ENCODE results near the gene MAP7. TPM values are rescaled to one million over a fixed set of nuclear protein-coding genes. Genes with fewer than 3 reads are reported as not detected.
A peak's percentile ranks its signal among the peaks of the same experiment; 100 is the strongest.
"Not testable (repeated sequence)": the region's sequence is repeated elsewhere in the genome, so short reads cannot be mapped to it uniquely, and the experiment has no call there.

MAP7 gene
- total RNA-seq, 4 donors from 2014 or later: 16.5 to 47.1 (median 38.8) TPM

DNA sequence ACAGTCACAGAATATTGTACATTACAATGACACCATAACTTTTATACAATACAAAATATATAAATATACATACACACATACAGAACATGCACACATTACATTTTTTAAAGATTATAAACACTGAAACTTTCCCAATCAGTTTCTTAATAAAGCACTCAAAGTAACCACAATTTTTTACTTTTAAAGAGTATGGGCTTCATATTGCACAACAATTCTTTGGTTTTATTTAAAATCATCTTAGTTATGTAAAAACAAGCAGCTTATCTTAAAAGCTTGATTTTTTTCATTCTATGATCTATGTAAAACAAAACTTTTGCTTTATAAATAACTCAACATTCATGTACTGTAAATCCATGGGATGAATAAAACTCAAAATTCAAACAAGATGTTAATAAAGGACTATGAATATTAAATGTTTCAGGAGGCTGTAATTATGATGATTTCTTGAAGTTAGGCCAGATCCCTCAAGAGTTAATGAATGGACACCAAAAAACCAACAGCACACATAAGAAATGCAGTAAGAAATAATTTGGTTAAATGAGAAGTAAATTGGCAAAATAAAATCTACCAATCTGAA lies 167.5 kb downstream of the MAP7 start:
- H3K9me3 ChIP-seq: no peaks in the 10 kb centered on the region
- H3K36me3 ChIP-seq: peaks cover 0 to 4% (median 0%) of the 10 kb centered on the region in 3 donors
- DNase-seq: no peak
- H3K27ac ChIP-seq: no peak overlapping the region
- H3K4me3 ChIP-seq: no peak overlapping the region
- no peaks in the 10 kb centered on the region for H3K4me1 ChIP-seq
- TF ChIP-seq POLR2A (IDR thresholded peaks at IDR 0.05): no peak
- TF ChIP-seq, protein P1, sequence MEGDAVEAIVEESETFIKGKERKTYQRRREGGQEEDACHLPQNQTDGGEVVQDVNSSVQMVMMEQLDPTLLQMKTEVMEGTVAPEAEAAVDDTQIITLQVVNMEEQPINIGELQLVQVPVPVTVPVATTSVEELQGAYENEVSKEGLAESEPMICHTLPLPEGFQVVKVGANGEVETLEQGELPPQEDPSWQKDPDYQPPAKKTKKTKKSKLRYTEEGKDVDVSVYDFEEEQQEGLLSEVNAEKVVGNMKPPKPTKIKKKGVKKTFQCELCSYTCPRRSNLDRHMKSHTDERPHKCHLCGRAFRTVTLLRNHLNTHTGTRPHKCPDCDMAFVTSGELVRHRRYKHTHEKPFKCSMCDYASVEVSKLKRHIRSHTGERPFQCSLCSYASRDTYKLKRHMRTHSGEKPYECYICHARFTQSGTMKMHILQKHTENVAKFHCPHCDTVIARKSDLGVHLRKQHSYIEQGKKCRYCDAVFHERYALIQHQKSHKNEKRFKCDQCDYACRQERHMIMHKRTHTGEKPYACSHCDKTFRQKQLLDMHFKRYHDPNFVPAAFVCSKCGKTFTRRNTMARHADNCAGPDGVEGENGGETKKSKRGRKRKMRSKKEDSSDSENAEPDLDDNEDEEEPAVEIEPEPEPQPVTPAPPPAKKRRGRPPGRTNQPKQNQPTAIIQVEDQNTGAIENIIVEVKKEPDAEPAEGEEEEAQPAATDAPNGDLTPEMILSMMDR (IDR thresholded peaks at IDR 0.05): no peak
- H3K27me3 ChIP-seq: no peaks in the 10 kb centered on the region

DNA sequence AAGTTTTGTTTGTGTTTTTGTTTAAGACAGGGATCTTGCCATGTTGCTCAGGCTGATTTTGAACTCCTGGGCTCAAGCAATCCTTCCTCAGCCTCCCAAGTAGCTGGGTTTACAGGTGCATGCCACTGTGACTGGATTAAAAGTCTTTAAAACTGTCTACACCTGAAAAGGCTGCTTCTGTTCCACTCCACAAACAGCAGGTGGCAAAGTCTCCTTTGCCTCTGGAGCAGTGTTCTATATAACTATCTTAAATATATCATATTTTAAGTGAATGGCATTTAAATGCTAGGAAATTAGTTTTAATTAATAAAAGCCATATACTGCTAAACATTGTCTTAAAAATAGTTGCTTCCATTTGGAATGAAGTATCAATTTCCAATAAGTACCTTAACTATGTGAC lies 171.3 kb downstream of the MAP7 start:
- DNase-seq: no peak
- Histone ChIP-seq H3K36me3 (peaks cover 0 to 18% (median 0%) of the 10 kb centered on the region in 3 donors), H3K4me1 (no peaks in the 10 kb centered on the region), H3K9me3 (no peaks in the 10 kb centered on the region), H3K27ac (no peak overlapping the region), H3K27me3 (no peaks in the 10 kb centered on the region), H3K4me3 (no peak overlapping the region)
- TF ChIP-seq, protein P1 (IDR thresholded peaks at IDR 0.05): peak in 4 of 6 experiments; percentile 7 to 61 (median 54)
- TF ChIP-seq POLR2A (IDR thresholded peaks at IDR 0.05): no peak

DNA sequence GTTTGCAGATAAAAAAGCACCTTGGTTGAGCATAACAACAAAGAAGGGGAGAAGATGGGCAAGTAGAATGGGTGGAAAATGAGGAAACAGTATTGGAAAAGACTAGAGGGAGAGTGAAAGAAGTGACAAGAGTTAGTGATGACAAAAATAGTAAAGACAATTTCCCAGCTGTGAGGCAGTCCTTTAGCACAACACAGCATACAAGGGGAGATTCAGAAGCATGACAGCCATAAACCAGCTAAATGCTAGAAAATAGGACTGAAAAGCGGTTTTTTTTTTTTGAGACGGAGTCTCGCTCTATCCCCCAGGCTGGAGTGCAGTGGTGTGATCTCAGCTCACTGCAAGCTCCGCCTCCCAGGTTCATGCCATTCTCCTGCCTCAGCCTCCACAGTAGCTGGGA lies 174.4 kb downstream of the MAP7 start:
- H3K27me3 ChIP-seq, DNase-seq, H3K4me3 ChIP-seq, H3K27ac ChIP-seq, H3K9me3 ChIP-seq, H3K4me1 ChIP-seq: not testable (repeated sequence)
- peaks cover 0 to 28% (median 0%) of the 10 kb centered on the region in 3 donors for H3K36me3 ChIP-seq

DNA sequence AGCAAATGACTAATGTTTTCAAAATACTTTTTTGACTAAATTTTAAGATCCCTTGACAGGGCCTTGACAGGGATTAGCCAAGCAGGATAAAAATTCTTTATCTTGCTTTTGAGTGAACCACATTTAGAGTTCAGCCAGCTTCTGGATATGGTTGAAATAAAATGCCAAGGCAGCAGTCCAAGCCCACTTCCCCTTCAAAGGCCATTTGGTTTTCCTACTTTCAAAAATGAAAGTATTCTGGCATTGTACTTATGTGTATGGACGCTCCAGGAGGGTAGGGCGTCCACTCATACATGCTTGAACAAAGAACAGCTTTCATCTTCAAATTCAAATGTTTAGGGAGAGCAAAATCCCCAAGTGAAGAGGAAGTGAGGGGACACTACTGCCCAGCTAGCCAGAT lies 178.3 kb downstream of the MAP7 start:
- Histone ChIP-seq H3K27ac (no peak overlapping the region), H3K4me3 (no peak overlapping the region), H3K36me3 (peaks cover 0 to 22% (median 0%) of the 10 kb centered on the region in 3 donors), H3K4me1 (no peaks in the 10 kb centered on the region), H3K27me3 (no peaks in the 10 kb centered on the region), H3K9me3 (no peaks in the 10 kb centered on the region)
- TF ChIP-seq, protein P1 (IDR thresholded peaks at IDR 0.05): no peak
- TF ChIP-seq POLR2A (IDR thresholded peaks at IDR 0.05): no peak
- DNase-seq: no peak

DNA sequence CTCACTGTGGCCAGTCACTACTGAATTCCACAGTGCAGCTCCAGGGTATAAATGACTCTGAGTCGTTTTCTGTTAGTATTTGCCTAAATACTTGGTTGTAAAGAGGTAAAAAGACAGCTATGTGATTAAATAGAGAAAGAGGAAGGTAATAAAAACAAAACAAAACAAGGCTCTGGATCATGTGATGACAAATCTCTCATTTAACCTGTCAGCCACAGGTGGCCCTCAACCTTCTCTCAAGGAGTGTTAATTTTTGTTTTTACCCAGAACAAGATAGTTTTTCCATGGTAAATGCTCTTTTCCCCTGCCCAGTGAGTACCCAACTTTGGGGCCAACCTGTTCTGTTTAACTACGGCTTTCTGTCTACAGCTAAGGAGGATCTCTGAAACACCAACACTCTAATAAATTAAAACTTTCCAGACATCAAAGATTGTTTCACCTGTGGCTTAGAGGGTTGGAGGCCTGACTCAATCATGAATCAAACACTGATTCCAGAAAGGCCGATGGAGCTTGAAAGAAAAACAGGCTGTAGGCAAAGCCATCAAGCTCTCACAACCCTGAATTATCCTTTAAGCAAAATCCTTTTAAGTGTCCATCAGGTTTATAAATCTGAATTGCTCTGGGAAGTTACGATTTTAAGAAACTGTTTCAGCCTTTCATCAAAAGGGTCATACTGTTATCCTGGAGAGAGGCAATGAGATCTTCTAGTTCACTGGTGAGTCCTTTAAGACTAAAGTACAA lies 179.1 kb downstream of the MAP7 start:
- no peak overlapping the region for H3K27ac ChIP-seq
- H3K9me3 ChIP-seq: no peaks in the 10 kb centered on the region
- no peak for TF ChIP-seq POLR2A (IDR thresholded peaks at IDR 0.05)
- TF ChIP-seq, protein P1 (IDR thresholded peaks at IDR 0.05): no peak
- H3K27me3 ChIP-seq: no peaks in the 10 kb centered on the region
- H3K4me1 ChIP-seq: no peaks in the 10 kb centered on the region
- H3K36me3 ChIP-seq: peaks cover 0 to 18% (median 0%) of the 10 kb centered on the region in 3 donors
- H3K4me3 ChIP-seq: no peak overlapping the region
- DNase-seq: no peak

DNA sequence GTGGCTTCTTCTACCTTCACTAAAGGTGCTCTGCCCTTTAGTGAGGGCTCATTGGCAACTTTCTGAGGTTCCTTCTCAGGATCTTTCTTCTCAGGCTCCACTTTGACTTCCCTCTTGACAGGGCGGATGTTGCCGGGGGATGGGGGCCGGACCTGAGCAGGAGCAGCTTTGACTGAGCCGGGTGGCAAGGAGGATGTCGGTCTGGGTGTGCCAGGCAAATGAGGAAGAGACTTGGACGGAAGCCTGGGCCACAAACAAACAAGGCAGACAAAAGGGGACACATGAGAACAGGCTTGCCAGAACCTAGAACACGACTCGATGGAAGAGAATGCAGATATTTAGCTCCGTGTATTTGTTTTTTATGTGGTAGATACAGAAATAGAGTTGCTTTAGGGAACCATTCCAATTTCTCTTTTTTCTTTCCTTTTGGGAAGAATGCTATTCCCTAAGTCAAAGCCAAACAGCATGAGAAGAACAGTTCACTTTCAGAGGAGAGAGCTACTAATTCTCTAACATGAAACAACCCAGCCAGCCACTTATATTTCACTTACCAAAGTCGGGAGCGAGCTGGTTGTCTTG lies 184.4 kb downstream of the MAP7 start:
- no peaks in the 10 kb centered on the region for H3K4me1 ChIP-seq
- TF ChIP-seq, protein P1 (IDR thresholded peaks at IDR 0.05): no peak
- TF ChIP-seq POLR2A (IDR thresholded peaks at IDR 0.05): no peak
- no peaks in the 10 kb centered on the region for H3K9me3 ChIP-seq
- no peak overlapping the region for H3K4me3 ChIP-seq
- no peak overlapping the region for H3K27ac ChIP-seq
- no peaks in the 10 kb centered on the region for H3K27me3 ChIP-seq
- DNase-seq: peak in 2 of 3 donors; percentile 65 to 68
- H3K36me3 ChIP-seq: peaks cover 0 to 37% (median 0%) of the 10 kb centered on the region in 3 donors

Data from Peyer's patch (tissue), 4 donors.